ENCODE data around the gene SF3B1.
A peak's percentile ranks its signal among the peaks of the same experiment; 100 is the strongest.
"Not testable (repeated sequence)": the region's sequence is repeated elsewhere in the genome, so short reads cannot be mapped to it uniquely, and the experiment has no call there.

SF3B1 gene

GRCh38 chr2:197454923-197455322 is 20.1 kb upstream of the SF3B1 start:
- H3K27ac ChIP-seq (ENCODE audit: poor library complexity, severe bottlenecking): peak overlapping the region; percentile 88
- peak overlapping the region; percentile 89 for H3K4me3 ChIP-seq (ENCODE audit: severe bottlenecking)

DNA sequence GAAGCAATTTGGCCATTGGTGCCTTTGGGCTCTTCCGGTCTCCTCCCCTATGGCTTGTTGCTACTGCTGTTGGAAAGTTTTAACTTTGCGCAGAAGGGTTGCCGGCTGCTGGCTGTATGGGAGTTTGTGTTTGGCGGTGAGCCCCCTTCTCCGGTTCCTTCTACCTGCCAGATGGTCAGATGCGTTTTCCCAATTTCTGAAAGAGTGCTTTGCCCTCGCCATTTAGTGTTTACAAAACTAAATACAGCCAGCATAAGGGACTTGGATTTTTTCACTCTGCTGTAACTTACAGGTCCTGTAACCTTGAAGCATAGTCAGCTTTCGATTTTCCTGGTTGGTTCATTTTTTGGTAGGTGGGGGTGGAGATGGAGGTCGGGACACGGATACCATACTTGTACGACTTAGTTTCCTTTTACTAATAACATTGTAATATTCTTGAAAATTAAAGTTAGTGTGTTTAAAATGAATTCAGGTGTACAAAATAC is 19.1 kb upstream of the SF3B1 start:
- peak; percentile 61 for ATAC-seq (ENCODE audit: low read depth)
- Histone ChIP-seq H3K9me3 (ENCODE audit: severe bottlenecking) (no peaks in the 10 kb centered on the region), H3K27ac (ENCODE audit: poor library complexity, severe bottlenecking) (peak overlapping the region; percentile 88), H3K36me3 (ENCODE audit: low read depth) (peaks cover 13% of the 10 kb centered on the region), H3K4me3 (ENCODE audit: severe bottlenecking) (peak overlapping the region; percentile 89), H3K27me3 (ENCODE audit: insufficient read depth, poor library complexity, severe bottlenecking) (no peaks in the 10 kb centered on the region), H3K4me1 (ENCODE audit: insufficient read depth, poor library complexity, severe bottlenecking) (no peaks in the 10 kb centered on the region)
- no peak for TF ChIP-seq CTCF (IDR thresholded peaks at IDR 0.05; ENCODE audit: poor library complexity, severe bottlenecking)
- DNase-seq (ENCODE audit: low spot score): peak; percentile 70

More at GRCh38 chr2:197454923-197455322, 20.1 kb upstream of the SF3B1 start:
- no peak for ATAC-seq (ENCODE audit: low read depth)
- TF ChIP-seq CTCF (IDR thresholded peaks at IDR 0.05; ENCODE audit: poor library complexity, severe bottlenecking): no peak
- no peaks in the 10 kb centered on the region for H3K9me3 ChIP-seq (ENCODE audit: severe bottlenecking)
- peaks cover 23% of the 10 kb centered on the region for H3K36me3 ChIP-seq (ENCODE audit: low read depth)
- H3K4me1 ChIP-seq (ENCODE audit: insufficient read depth, poor library complexity, severe bottlenecking): no peaks in the 10 kb centered on the region
- no peaks in the 10 kb centered on the region for H3K27me3 ChIP-seq (ENCODE audit: insufficient read depth, poor library complexity, severe bottlenecking)
- DNase-seq (ENCODE audit: low spot score): no peak

GRCh38 chr2:197453123-197453913 is 18.5 kb upstream of the SF3B1 start, which contains the start of gene COQ10B:
COQ10B (plus strand) TSS chr2:197453552; CDS start chr2:197453561, 9 bp downstream.
- peak within 1 kb of the TSS; percentile 89 for H3K4me3 ChIP-seq (ENCODE audit: severe bottlenecking)
- DNase-seq (ENCODE audit: low spot score): peak; percentile 99
- ATAC-seq (ENCODE audit: low read depth): peak; percentile 95
- peak; percentile 22 for TF ChIP-seq CTCF (IDR thresholded peaks at IDR 0.05; ENCODE audit: poor library complexity, severe bottlenecking)
- H3K27me3 ChIP-seq (ENCODE audit: insufficient read depth, poor library complexity, severe bottlenecking): no peaks in the 10 kb centered on the region
- H3K27ac ChIP-seq (ENCODE audit: poor library complexity, severe bottlenecking): peak within 1 kb of the TSS; percentile 88
- H3K36me3 ChIP-seq (ENCODE audit: low read depth): peaks cover 9% of the 10 kb centered on the region
- H3K9me3 ChIP-seq (ENCODE audit: severe bottlenecking): no peaks in the 10 kb centered on the region
- H3K4me1 ChIP-seq (ENCODE audit: insufficient read depth, poor library complexity, severe bottlenecking): no peaks in the 10 kb centered on the region

DNA sequence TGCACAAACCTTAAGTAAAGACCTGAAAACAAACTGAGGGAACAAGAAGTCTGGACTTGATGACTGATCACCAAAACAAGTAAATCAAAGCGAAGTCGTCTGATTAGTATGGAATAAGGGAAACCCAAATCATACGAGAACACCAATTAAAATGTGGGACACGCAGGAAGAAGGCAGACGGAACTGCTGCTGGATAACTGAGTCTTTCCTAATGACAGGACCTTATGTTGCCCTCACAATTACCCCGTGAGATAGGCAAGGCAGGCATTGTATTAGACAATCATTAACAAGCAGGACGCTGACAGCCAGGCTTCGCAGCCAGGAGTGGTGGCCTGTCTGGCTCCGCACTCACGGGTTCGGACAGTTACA is 17.9 kb upstream of the SF3B1 start:
- no peak for DNase-seq (ENCODE audit: low spot score)
- no peak for TF ChIP-seq CTCF (IDR thresholded peaks at IDR 0.05; ENCODE audit: poor library complexity, severe bottlenecking)
- peak; percentile 22 for ATAC-seq (ENCODE audit: low read depth)
- peak overlapping the region; percentile 88 for H3K27ac ChIP-seq (ENCODE audit: poor library complexity, severe bottlenecking)
- no peaks in the 10 kb centered on the region for H3K4me1 ChIP-seq (ENCODE audit: insufficient read depth, poor library complexity, severe bottlenecking)
- peak overlapping the region; percentile 89 for H3K4me3 ChIP-seq (ENCODE audit: severe bottlenecking)
- no peaks in the 10 kb centered on the region for H3K9me3 ChIP-seq (ENCODE audit: severe bottlenecking)
- no peaks in the 10 kb centered on the region for H3K27me3 ChIP-seq (ENCODE audit: insufficient read depth, poor library complexity, severe bottlenecking)
- peaks cover 7% of the 10 kb centered on the region for H3K36me3 ChIP-seq (ENCODE audit: low read depth)

- H3K4me1 ChIP-seq (ENCODE audit: insufficient read depth, poor library complexity, severe bottlenecking); DNase-seq (ENCODE audit: low spot score); H3K27ac ChIP-seq (ENCODE audit: poor library complexity, severe bottlenecking); H3K9me3 ChIP-seq (ENCODE audit: severe bottlenecking); H3K36me3 ChIP-seq (ENCODE audit: low read depth); H3K27me3 ChIP-seq (ENCODE audit: insufficient read depth, poor library complexity, severe bottlenecking); H3K4me3 ChIP-seq (ENCODE audit: severe bottlenecking); ATAC-seq (ENCODE audit: low read depth): not testable (repeated sequence)
Measured at GRCh38 chr2:197450935-197451358, 16.1 kb upstream of the SF3B1 start.

All from RWPE2 (cell line).